Suprapubic skin (tissue), 3 donors: ENCODE measurements around the gene ETV2.

Experiments used
- EP300 ChIP-seq: sonication (generic); formaldehyde crosslinking; IDR thresholded peaks from one replicate; pipeline ENCODE4 v1.6.1; 2017; ENCODE audit warnings: antibody characterized with exemption
- POLR2A ChIP-seq, 2 donors: fragments of 450-650 bp; IDR thresholded peaks; one replicate each; pipeline ENCODE4 v1.6.1; 2017; ENCODE audit warnings: antibody characterized with exemption in 2 of 2, mild to moderate bottlenecking in 2 of 2, moderate library complexity in 2 of 2
- TF ChIP-seq, protein P1 (sequence below), 2 donors: fragments of 200-600 bp in 1 of 2; fragments of 450-650 bp in 1 of 2; sonication (generic) in 1 of 2; IDR thresholded peaks; one replicate each; pipeline ENCODE4 v1.5.1; 2016 to 2019; ENCODE audit warnings: antibody characterized with exemption in 2 of 2, mild to moderate bottlenecking in 1 of 2, moderate library complexity in 1 of 2

GRCh38 chr19:35639321-35639639 lies 2.3 kb upstream of the ETV2 start:
- TF ChIP-seq, protein P1, sequence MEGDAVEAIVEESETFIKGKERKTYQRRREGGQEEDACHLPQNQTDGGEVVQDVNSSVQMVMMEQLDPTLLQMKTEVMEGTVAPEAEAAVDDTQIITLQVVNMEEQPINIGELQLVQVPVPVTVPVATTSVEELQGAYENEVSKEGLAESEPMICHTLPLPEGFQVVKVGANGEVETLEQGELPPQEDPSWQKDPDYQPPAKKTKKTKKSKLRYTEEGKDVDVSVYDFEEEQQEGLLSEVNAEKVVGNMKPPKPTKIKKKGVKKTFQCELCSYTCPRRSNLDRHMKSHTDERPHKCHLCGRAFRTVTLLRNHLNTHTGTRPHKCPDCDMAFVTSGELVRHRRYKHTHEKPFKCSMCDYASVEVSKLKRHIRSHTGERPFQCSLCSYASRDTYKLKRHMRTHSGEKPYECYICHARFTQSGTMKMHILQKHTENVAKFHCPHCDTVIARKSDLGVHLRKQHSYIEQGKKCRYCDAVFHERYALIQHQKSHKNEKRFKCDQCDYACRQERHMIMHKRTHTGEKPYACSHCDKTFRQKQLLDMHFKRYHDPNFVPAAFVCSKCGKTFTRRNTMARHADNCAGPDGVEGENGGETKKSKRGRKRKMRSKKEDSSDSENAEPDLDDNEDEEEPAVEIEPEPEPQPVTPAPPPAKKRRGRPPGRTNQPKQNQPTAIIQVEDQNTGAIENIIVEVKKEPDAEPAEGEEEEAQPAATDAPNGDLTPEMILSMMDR (IDR thresholded peaks at IDR 0.05) = no peak
- TF ChIP-seq EP300 (no peak), POLR2A (IDR thresholded peaks at IDR 0.05) (no peak)
